Epithelial cell of proximal tubule (primary cell): ENCODE data around the gene TMEM86B. TPM values are rescaled to one million over a fixed set of nuclear protein-coding genes. Genes with fewer than 3 reads are reported as not detected.

Experiments
- DNase-seq: peaks from one replicate; pipeline ENCODE4 v3.0.0-alpha.2; 2011; ENCODE audit warnings: low read depth
- H3K4me3 ChIP-seq: 2 replicates; pipeline ENCODE4 v1.5.1; 2011; ENCODE audit warnings: low read depth, mild to moderate bottlenecking, low read length
- CTCF ChIP-seq: conservative IDR thresholded peaks from 2 replicates; pipeline ENCODE4 v1.5.1; 2012; ENCODE audit warnings: low read depth, mild to moderate bottlenecking, low read length
- total RNA-seq: library from RNA; depleted of rRNA; stranded (reverse); fragments of >200 nt; gene quantifications from 2 replicates; pipeline ENCODE4 v1.2.3, GENCODE V29; 2015

Gene TMEM86B
- total RNA-seq, 1 donor from 2014 or later: 2.6 TPM

GRCh38 chr19:55247621-55248099 lies 19.1 kb upstream of the TMEM86B start:
- TF ChIP-seq CTCF: no peak
- no peak overlapping the region for H3K4me3 ChIP-seq
- DNase-seq: no peak

DNA sequence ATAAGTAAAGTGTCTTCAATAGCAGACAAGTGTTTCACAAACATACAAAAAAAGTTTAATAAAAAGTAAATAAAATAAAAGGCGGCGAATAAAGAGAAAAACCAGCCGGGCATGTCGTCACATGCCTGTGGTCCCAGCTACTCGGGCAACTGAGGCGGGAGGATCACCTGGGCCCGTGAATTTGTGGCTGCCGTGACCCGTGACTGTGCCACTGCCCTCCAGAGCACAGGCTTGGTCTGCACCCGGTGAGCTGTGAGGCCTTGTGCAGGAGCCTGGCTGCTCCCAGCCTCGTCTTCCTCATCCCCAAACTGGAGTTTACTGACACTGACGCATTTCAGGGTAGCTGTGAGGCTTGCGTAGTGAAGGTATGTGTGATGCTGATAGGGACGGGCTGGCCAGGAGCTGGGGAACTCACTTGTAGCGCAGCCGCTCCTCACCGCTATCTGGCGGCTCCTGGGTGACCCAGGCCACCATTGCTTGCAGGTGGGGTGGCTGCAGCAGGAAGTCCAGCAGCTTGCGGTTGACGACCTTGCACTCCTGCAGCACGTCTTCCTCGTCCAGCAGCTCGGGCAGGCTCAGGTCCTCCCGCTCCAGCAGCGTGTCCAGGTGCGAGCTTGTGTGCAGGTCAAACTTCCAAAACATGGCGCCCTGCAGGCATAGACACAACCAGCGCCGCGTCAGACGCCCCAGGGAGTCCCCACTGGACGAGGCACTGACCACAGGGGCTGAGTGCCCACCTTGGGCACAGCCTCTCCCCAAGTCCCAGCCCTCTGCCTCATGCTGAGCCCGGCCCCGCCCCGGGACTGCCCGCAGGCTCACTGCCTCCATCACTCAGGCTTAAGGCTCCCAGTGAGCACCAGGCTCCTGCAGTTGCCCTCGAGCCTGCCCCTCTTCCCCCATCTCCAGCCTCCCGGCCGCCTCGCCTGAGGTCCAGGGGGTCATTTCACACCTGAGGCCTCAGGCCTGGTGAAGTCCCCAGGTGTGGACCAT lies 18.2 kb upstream of the TMEM86B start:
- DNase-seq: no peak
- TF ChIP-seq CTCF: no peak
- H3K4me3 ChIP-seq: no peak overlapping the region

- no peak for DNase-seq
- H3K4me3 ChIP-seq: no peak overlapping the region
- no peak for TF ChIP-seq CTCF
Measured at GRCh38 chr19:55245236-55245904, 16.8 kb upstream of the TMEM86B start.

DNA sequence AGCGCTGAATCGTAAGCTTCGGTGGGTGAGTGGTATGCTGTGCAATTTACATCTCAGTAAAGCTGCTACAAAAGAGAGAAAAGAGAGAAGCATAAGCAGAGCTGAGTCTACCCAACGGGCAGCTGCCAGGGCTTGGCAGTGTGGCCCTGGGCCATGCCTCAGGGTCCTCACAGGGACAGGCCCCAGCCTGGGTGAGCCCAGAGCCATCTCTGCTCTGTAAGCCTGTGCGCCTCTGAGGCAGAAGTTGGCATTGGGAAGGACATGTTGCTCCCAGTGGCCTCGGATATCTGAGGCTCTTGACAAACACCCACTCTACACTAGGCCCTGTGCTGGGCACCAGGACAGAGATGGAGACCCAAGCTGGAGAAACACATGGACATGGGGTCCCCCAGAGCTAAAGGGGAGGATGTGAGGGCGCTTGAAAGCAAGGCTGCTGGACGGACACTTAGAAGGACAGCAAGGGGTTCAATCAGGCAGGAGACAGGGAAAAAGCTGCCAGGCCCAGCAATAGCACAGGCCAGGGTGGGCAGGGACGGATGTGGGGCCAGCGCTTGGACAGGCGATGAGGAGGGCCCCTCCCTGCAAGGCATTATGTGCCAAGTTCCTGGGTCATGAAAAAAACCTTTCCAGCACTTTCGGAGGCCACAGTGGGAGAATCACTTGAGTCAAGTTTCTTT lies 15.6 kb upstream of the TMEM86B start:
- no peak for TF ChIP-seq CTCF
- no peak overlapping the region for H3K4me3 ChIP-seq
- DNase-seq: no peak

- no peak overlapping the region for H3K4me3 ChIP-seq
- DNase-seq: no peak
- no peak for TF ChIP-seq CTCF
Measured at GRCh38 chr19:55242517-55242916, 14.0 kb upstream of the TMEM86B start.

DNA sequence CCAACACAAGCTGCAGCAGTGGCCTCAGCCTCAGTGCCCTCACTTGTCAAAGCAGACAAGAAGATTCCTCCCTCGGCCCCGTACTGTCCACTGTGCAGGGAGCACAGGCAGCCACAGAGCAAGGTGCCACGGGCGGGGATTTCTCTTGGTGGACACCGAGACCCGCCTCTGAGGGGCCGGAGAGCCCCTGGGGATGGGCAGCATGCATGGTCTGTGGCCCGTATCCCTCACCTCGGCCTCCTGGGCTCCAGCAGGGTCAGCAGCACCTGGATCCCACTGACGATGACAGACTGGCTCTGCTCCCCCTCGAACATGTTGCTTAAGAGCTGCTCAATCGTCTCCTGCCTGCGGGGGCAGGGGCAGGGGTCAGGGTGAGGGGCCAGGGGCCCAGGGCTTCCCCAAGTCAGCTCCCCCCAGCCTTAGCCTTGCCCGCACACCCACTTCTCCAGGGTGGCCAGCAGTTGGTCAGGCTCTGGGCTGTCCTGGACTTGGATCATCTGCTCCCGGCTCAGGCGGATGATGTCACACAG lies 13.4 kb upstream of the TMEM86B start:
- DNase-seq: no peak
- H3K4me3 ChIP-seq: no peak overlapping the region
- no peak for TF ChIP-seq CTCF
